HepG2 (cell line): ENCODE data around the gene PLA2R1.

Experiments
- BORCS8-MEF2B ChIP-seq: sonication (generic); formaldehyde crosslinking; IDR thresholded peaks from 2 replicates; pipeline ENCODE4 v1.8.0; 2022; ENCODE audit warnings: mild to moderate bottlenecking, missing genetic modification reagents
- FOXA1 ChIP-seq, 2 experiments: fragments of 450-650 bp in 1 of 2; sonication (generic) in 1 of 2; formaldehyde crosslinking in 1 of 2; IDR thresholded peaks; 2 replicates each; pipeline versions ENCODE4 v1.4.0 to v1.6.1; 2016 to 2020; ENCODE audit warnings: missing genetic modification reagents in 1 of 2
- MYC ChIP-seq: sonication (generic); formaldehyde crosslinking; IDR thresholded peaks from 2 replicates; pipeline ENCODE4 v1.9.0; 2021; ENCODE audit warnings: missing genetic modification reagents, borderline replicate concordance
- NR2F6 ChIP-seq, 2 experiments: IDR thresholded peaks; 2 replicates each; pipeline ENCODE4 v1.6.1; 2016; ENCODE audit warnings: antibody characterized with exemption in 1 of 2, mild to moderate bottlenecking in 1 of 2
- SIN3B ChIP-seq: fragments of 150-350 bp; IDR thresholded peaks from 2 replicates; pipeline ENCODE4 v1.6.1; 2014; ENCODE audit warnings: low read length
- YY1 ChIP-seq: IDR thresholded peaks from 2 replicates; pipeline ENCODE4 v1.6.1; 2011; ENCODE audit warnings: low read length, low read depth, moderate library complexity, mild to moderate bottlenecking; ENCODE audit not compliant: insufficient read depth, insufficient replicate concordance
- TF ChIP-seq, protein P1 (sequence below): sonication (generic); formaldehyde crosslinking; IDR thresholded peaks from 2 replicates; pipeline ENCODE4 v1.5.0; 2020; ENCODE audit warnings: mild to moderate bottlenecking, missing genetic modification reagents, moderate library complexity
- TF ChIP-seq, protein P2 (sequence below): sonication (generic); formaldehyde crosslinking; IDR thresholded peaks from 2 replicates; pipeline ENCODE4 v1.4.0; 2020; ENCODE audit warnings: missing genetic modification reagents, mild to moderate bottlenecking, borderline replicate concordance
- TF ChIP-seq, protein P3 (sequence below): sonication (generic); formaldehyde crosslinking; IDR thresholded peaks from 2 replicates; pipeline ENCODE4 v1.4.0; 2020; ENCODE audit warnings: missing genetic modification reagents

DNA sequence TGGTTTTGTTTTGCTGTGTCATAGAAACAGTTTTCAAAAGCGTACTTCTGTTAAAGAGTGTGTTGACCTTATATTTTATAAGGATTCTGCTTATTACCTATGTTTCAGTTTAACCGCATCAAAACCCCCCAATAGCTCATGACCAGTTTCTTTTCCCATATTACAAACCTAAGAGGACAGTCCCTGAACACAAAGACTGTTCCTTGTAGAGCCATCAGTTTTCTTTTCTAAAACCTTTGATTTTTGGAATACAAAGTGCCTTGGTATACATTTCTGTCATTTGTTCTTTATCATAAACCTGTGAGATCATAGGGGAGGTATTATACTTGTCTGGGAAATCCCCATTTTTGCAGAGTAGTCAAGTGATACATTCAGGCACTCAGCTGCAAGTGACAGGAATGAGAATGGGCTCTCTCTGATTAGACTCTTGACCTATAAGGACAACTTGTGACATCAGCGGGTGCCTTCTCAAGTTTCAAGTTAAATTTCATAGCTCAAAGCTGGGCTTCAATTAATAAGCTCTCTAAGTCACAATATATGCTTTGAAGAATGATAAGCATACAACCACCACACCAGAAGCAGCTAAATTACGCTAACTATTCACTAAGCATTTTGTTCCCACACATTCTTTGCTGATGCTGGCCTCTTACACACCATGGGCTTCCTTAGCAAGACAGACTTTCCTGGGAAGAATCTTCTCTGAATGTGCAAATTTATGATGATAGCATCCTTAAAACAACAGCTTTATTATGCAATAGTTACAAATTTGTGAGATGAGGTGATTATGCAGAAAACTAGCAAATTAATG, 167.0 kb downstream of the PLA2R1 start:
- TF ChIP-seq YY1 (no peak), FOXA1 (IDR thresholded peaks at IDR 0.05) (no peak), FOXA1 (CRISPR knock-in tag; IDR thresholded peaks at IDR 0.05) (no peak), NR2F6 (IDR thresholded peaks at IDR 0.05) (no peak), NR2F6 (CRISPR knock-in tag; IDR thresholded peaks at IDR 0.05) (no peak), SIN3B (no peak), MYC (no peak), BORCS8-MEF2B (CRISPR knock-in tag) (no peak)
- TF ChIP-seq, protein P1, sequence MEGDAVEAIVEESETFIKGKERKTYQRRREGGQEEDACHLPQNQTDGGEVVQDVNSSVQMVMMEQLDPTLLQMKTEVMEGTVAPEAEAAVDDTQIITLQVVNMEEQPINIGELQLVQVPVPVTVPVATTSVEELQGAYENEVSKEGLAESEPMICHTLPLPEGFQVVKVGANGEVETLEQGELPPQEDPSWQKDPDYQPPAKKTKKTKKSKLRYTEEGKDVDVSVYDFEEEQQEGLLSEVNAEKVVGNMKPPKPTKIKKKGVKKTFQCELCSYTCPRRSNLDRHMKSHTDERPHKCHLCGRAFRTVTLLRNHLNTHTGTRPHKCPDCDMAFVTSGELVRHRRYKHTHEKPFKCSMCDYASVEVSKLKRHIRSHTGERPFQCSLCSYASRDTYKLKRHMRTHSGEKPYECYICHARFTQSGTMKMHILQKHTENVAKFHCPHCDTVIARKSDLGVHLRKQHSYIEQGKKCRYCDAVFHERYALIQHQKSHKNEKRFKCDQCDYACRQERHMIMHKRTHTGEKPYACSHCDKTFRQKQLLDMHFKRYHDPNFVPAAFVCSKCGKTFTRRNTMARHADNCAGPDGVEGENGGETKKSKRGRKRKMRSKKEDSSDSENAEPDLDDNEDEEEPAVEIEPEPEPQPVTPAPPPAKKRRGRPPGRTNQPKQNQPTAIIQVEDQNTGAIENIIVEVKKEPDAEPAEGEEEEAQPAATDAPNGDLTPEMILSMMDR (CRISPR knock-in tag), result no peak
- TF ChIP-seq, protein P2, sequence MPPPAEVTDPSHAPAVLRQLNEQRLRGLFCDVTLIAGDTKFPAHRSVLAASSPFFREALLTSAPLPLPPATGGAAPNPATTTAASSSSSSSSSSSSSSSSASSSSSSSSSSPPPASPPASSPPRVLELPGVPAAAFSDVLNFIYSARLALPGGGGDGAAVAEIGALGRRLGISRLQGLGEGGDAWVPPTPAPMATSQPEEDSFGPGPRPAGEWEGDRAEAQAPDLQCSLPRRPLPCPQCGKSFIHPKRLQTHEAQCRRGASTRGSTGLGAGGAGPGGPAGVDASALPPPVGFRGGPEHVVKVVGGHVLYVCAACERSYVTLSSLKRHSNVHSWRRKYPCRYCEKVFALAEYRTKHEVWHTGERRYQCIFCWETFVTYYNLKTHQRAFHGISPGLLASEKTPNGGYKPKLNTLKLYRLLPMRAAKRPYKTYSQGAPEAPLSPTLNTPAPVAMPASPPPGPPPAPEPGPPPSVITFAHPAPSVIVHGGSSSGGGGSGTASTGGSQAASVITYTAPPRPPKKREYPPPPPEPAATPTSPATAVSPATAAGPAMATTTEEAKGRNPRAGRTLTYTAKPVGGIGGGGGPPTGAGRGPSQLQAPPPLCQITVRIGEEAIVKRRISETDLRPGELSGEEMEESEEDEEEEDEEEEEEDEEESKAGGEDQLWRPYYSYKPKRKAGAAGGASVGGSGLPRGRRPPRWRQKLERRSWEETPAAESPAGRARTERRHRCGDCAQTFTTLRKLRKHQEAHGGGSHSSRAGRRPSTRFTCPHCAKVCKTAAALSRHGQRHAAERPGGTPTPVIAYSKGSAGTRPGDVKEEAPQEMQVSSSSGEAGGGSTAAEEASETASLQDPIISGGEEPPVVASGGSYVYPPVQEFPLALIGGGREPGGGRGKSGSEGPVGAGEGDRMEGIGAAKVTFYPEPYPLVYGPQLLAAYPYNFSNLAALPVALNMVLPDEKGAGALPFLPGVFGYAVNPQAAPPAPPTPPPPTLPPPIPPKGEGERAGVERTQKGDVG (CRISPR knock-in tag), result no peak
- TF ChIP-seq, protein P3, sequence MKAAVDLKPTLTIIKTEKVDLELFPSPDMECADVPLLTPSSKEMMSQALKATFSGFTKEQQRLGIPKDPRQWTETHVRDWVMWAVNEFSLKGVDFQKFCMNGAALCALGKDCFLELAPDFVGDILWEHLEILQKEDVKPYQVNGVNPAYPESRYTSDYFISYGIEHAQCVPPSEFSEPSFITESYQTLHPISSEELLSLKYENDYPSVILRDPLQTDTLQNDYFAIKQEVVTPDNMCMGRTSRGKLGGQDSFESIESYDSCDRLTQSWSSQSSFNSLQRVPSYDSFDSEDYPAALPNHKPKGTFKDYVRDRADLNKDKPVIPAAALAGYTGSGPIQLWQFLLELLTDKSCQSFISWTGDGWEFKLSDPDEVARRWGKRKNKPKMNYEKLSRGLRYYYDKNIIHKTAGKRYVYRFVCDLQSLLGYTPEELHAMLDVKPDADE (CRISPR knock-in tag), result no peak
